Small intestine (tissue), 7 donors: ENCODE data around the gene GIMAP8. TPM values are rescaled to one million over a fixed set of nuclear protein-coding genes. Genes with fewer than 3 reads are reported as not detected.
A peak's percentile ranks its signal among the peaks of the same experiment; 100 is the strongest.

Source experiments
- DNase-seq, 2 donors: peaks; one replicate each; pipeline versions ENCODE4 v3.0.0 to v3.0.0-alpha.2; 2013
- FAIRE-seq: peaks from 2 replicates; lab custom pipeline; 2012; peaks lifted over from hg19 to GRCh38; lab: Jason Lieb, UNC
- H3K27ac ChIP-seq, 3 donors: one replicate each; pipeline ENCODE4 v1.5.1; 2013; ENCODE audit warnings: low read length in 2 of 3, mild to moderate bottlenecking in 2 of 3, control low read depth in 1 of 3, inconsistent platforms in 1 of 3, low read depth in 1 of 3, moderate library complexity in 1 of 3
- H3K27me3 ChIP-seq, 3 donors: one replicate each; pipeline ENCODE4 v1.6.1; 2013; ENCODE audit warnings: low read length in 3 of 3, inconsistent platforms in 1 of 3; ENCODE audit not compliant: control insufficient read depth in 3 of 3, insufficient read depth in 3 of 3
- H3K36me3 ChIP-seq, 3 donors: one replicate each; pipeline ENCODE4 v1.6.1; 2013; ENCODE audit warnings: low read length in 3 of 3, inconsistent platforms in 1 of 3, low read depth in 1 of 3, mild to moderate bottlenecking in 1 of 3, moderate library complexity in 1 of 3; ENCODE audit not compliant: control insufficient read depth in 3 of 3, insufficient read depth in 2 of 3
- H3K4me1 ChIP-seq, 3 donors: one replicate each; pipeline ENCODE4 v1.6.1; 2013; ENCODE audit warnings: low read length in 2 of 3, inconsistent platforms in 1 of 3, low read depth in 1 of 3, mild to moderate bottlenecking in 1 of 3, moderate library complexity in 1 of 3; ENCODE audit not compliant: control insufficient read depth in 3 of 3, insufficient read depth in 2 of 3
- H3K4me3 ChIP-seq, 3 donors: one replicate each; pipeline ENCODE4 v1.5.1; 2013; ENCODE audit warnings: low read length in 3 of 3, control low read depth in 1 of 3, inconsistent platforms in 1 of 3, low read depth in 1 of 3, mild to moderate bottlenecking in 1 of 3, moderate library complexity in 1 of 3
- H3K9me3 ChIP-seq, 2 donors: one replicate each; pipeline ENCODE4 v1.6.1; 2013; ENCODE audit warnings: low read depth in 1 of 2, low read length in 1 of 2; ENCODE audit not compliant: control insufficient read depth in 2 of 2, insufficient read depth in 1 of 2
- WGBS, 3 donors: extraction: QIAGEN DNeasy Blood & Tissue Kit; methylation state at CpG; one replicate each; pipeline ENCODE4 v1.1.7; 2013; 5-methylcytosine and 5-hydroxymethylcytosine counted together
- polyA plus RNA-seq, 4 donors: library from polyadenylated mRNA; stranded (reverse) in 3 of 4; unstranded in 1 of 4; fragments of 200-250 nt in 3 of 4; fragments of 120-200 nt in 1 of 4; gene quantifications; one replicate each; pipeline versions ENCODE4 v1.2.1 to v1.2.3, GENCODE V29; 2013
- donor health status: healthy with polysubstance abuse.
- donor health status: control.
- donor health status: control.
- donor health status: Bipolar disorder and iron deficiency.
- donor health status: healthy.

The GIMAP8 gene
- polyA plus RNA-seq, 4 donors: 0.67 to 14.0 (median 4.1) TPM

GRCh38 chr7:150428671-150429451 is 21.6 kb upstream of the GIMAP8 start:
- WGBS, 3 donors: 43 to 54% (median 51%) methylated on average over 10 to 11 of the region's 11 CpGs
- H3K4me3 ChIP-seq: no peak overlapping the region
- no peaks in the 10 kb centered on the region for H3K4me1 ChIP-seq
- H3K27ac ChIP-seq: no peak overlapping the region
- peaks cover 0 to 3% (median 0%) of the 10 kb centered on the region in 3 donors for H3K27me3 ChIP-seq
- no peaks in the 10 kb centered on the region for H3K9me3 ChIP-seq
- DNase-seq: peak in 1 of 2 donors; percentile 20
- H3K36me3 ChIP-seq: no peaks in the 10 kb centered on the region
- no peak for FAIRE-seq

DNA sequence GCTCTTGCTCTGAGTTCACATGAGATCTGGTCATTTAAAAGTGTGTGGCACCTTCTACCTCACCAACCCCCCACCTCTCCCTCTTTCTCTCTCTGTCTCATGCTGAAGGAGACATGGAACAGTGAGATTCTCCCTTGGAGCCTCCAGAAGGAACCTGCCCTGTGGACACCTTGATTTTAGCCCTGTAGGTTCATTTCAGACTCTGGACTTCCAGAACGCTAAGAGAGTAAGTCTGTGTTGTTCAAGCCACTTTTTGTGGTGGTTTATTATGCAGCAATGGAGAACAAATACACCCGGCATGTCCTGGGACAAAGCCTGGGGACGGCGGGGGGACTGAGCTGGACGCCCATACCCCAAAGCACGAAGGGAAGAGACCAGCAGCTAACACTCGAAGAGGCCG is 20.7 kb upstream of the GIMAP8 start:
- DNase-seq: no peak
- H3K36me3 ChIP-seq: no peaks in the 10 kb centered on the region
- WGBS, 3 donors: 76 to 81% (median 79%) methylated on average over 8 of the region's 8 CpGs

GRCh38 chr7:150430465-150431085 is 19.9 kb upstream of the GIMAP8 start:
- WGBS, 3 donors: 83 to 88% (median 85%) methylated on average over 14 of the region's 14 CpGs

More for the DNA sequence above, 20.7 kb upstream of the GIMAP8 start:
- Histone ChIP-seq H3K4me1 (no peaks in the 10 kb centered on the region), H3K9me3 (no peaks in the 10 kb centered on the region), H3K27me3 (peaks cover 0 to 3% (median 0%) of the 10 kb centered on the region in 3 donors), H3K4me3 (no peak overlapping the region), H3K27ac (no peak overlapping the region)
- FAIRE-seq: no peak

DNA sequence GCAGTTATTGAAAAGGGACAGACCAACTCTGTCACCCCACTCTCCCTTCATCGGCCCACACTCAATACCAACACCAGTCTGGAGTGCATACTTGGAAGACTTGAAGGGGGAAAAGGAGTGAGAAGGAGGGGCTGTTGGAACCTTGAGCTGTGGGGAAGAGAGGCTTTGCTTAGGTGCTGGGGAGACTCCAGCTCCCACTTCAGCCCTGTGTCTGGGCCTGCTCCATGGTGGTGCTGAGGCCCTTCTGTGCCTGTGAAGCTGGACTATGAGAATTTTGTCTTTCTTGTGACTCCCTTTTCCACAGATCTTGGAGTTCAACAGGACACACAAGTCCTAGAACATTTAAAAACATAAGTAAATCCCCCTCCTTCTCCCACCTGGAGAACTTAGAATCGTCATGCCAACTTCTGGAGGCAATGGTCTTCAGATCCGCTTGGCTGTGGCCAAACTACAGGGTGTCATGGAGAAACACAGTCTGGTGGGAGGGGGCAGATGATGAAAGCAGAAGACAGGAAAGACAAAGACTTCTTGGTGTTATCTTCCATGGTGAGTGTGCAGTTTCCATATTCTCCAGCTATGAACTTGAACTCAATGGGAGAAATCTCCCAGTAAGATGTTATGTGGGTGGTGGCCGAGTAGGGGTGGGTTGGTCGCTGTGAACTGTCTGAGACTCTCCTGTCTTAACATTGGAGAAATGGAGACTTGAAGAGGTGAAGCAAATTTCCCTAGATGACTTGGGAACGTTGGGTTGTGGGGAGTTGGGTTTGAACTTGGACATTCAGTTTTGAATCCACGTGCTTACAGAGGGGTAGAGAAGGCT is 18.4 kb upstream of the GIMAP8 start:
- Histone ChIP-seq H3K9me3 (no peaks in the 10 kb centered on the region), H3K4me3 (no peak overlapping the region), H3K4me1 (no peaks in the 10 kb centered on the region), H3K27me3 (peaks cover 0 to 6% (median 0%) of the 10 kb centered on the region in 3 donors), H3K36me3 (no peaks in the 10 kb centered on the region), H3K27ac (no peak overlapping the region)
- DNase-seq: no peak
- no peak for FAIRE-seq
- 92% methylated on average over 7 of the region's 7 CpGs for WGBS, 3 donors

More at GRCh38 chr7:150430465-150431085, 19.9 kb upstream of the GIMAP8 start:
- DNase-seq: no peak
- H3K4me3 ChIP-seq: no peak overlapping the region
- H3K27ac ChIP-seq: no peak overlapping the region
- H3K9me3 ChIP-seq: no peaks in the 10 kb centered on the region
- no peaks in the 10 kb centered on the region for H3K4me1 ChIP-seq
- no peaks in the 10 kb centered on the region for H3K36me3 ChIP-seq
- H3K27me3 ChIP-seq: peaks cover 0 to 3% (median 0%) of the 10 kb centered on the region in 3 donors
- no peak for FAIRE-seq

- no peaks in the 10 kb centered on the region for H3K4me1 ChIP-seq
- FAIRE-seq (no peak), DNase-seq (no peak)
- H3K4me3 ChIP-seq: peak overlapping the region in 1 of 3 donors; percentile 15
- H3K36me3 ChIP-seq: no peaks in the 10 kb centered on the region
- H3K27ac ChIP-seq: peak overlapping the region in 1 of 3 donors; percentile 24
- 60 to 65% (median 64%) methylated on average over 14 of the region's 14 CpGs for WGBS, 3 donors
- no peaks in the 10 kb centered on the region for H3K9me3 ChIP-seq
- H3K27me3 ChIP-seq: peaks cover 0 to 6% (median 0%) of the 10 kb centered on the region in 3 donors
These were observed 17.2 kb upstream of the GIMAP8 start for GRCh38 chr7:150432915-150433892.

GRCh38 chr7:150434240-150434639 is 16.2 kb upstream of the GIMAP8 start:
- Histone ChIP-seq H3K4me3 (peak overlapping the region in 1 of 3 donors; percentile 15), H3K4me1 (no peaks in the 10 kb centered on the region), H3K9me3 (no peaks in the 10 kb centered on the region), H3K36me3 (no peaks in the 10 kb centered on the region), H3K27ac (no peak overlapping the region), H3K27me3 (peaks cover 0 to 6% (median 0%) of the 10 kb centered on the region in 3 donors)
- no peak for FAIRE-seq
- 68 to 78% (median 77%) methylated on average over 8 of the region's 8 CpGs for WGBS, 3 donors
- no peak for DNase-seq

- no peaks in the 10 kb centered on the region for H3K9me3 ChIP-seq
- H3K27me3 ChIP-seq: peaks cover 0 to 6% (median 0%) of the 10 kb centered on the region in 3 donors
- WGBS, 3 donors: 74 to 82% (median 78%) methylated on average over 4 of the region's 4 CpGs
- no peak overlapping the region for H3K27ac ChIP-seq
- no peaks in the 10 kb centered on the region for H3K36me3 ChIP-seq
- FAIRE-seq (no peak), DNase-seq (no peak)
- no peaks in the 10 kb centered on the region for H3K4me1 ChIP-seq
- no peak overlapping the region for H3K4me3 ChIP-seq
These were observed 15.4 kb upstream of the GIMAP8 start for GRCh38 chr7:150435047-150435389.
